ENCODE measurements around the gene NPAS2. TPM values are rescaled to one million over a fixed set of nuclear protein-coding genes. Genes with fewer than 3 reads are reported as not detected.

Gene NPAS2
- polyA plus RNA-seq, 1 donor (not counting 4 experiments of a cell fraction or from before 2014, with no cell fraction given), result 17.7 TPM

GRCh38 chr2:100945433-100945740 is 125.4 kb downstream of the NPAS2 start:
- H3K9ac ChIP-seq (ENCODE audit: control insufficient read depth, extremely low read depth, insufficient read depth, low read length), result no peak overlapping the region
- H3K4me3 ChIP-seq (ENCODE audit: control insufficient read depth in 2 of 3, extremely low read depth in 1 of 3, insufficient read depth in 2 of 3, low read depth in 1 of 3, low read length in 3 of 3), result no peak overlapping the region
- H3K4me2 ChIP-seq (ENCODE audit: control insufficient read depth, extremely low read depth, insufficient read depth, low read depth, low read length), result no peak overlapping the region
- H4K20me1 ChIP-seq (ENCODE audit: control insufficient read depth, extremely low read depth, insufficient read depth, low read length), result no peaks in the 10 kb centered on the region
- H3K79me2 ChIP-seq (ENCODE audit: control insufficient read depth, insufficient read depth, low read length), result no peaks in the 10 kb centered on the region
- DNase-seq (ENCODE audit: low read depth, low spot score), result no peak
- TF ChIP-seq CTCF (optimal IDR thresholded peaks at IDR 0.05 in 1 of 3, IDR thresholded peaks at IDR 0.05 in 1 of 3, conservative IDR thresholded peaks at IDR 0.05 in 1 of 3; ENCODE audit: extremely low read depth in 1 of 3, insufficient read depth in 2 of 3, low read length in 3 of 3) (no peak), EZH2 (IDR thresholded peaks at IDR 0.05; ENCODE audit: low read length) (no peak)
- H3K27ac ChIP-seq (ENCODE audit: control insufficient read depth, insufficient read depth, low read length), result no peak overlapping the region
- dilution Hi-C loops (cut with MboI; ENCODE audit: extremely low pct_ligation_motif_present, low sequenced_read_pairs), result no loop called here
- no peaks in the 10 kb centered on the region for H3K4me1 ChIP-seq (ENCODE audit: control insufficient read depth, extremely low read depth, insufficient read depth, low read length)
- no peak for FAIRE-seq
- peaks cover 0 to 29% of the 10 kb centered on the region in 2 experiments for H3K36me3 ChIP-seq (ENCODE audit: control insufficient read depth in 2 of 2, extremely low read depth in 1 of 2, insufficient read depth in 2 of 2, low read length in 2 of 2)
- no peaks in the 10 kb centered on the region for H3K9me3 ChIP-seq (ENCODE audit: control insufficient read depth, low read depth, low read length)
- H3K27me3 ChIP-seq (ENCODE audit: control insufficient read depth, extremely low read depth, insufficient read depth, low read length), result no peaks in the 10 kb centered on the region
- H2AFZ ChIP-seq (ENCODE audit: control insufficient read depth, low read length), result no peak overlapping the region
- H3K9me1 ChIP-seq (ENCODE audit: control insufficient read depth, extremely low read depth, insufficient read depth, low read length), result no peaks in the 10 kb centered on the region

GRCh38 chr2:100945930-100946607 is 126.1 kb downstream of the NPAS2 start:
- Histone ChIP-seq H2AFZ (ENCODE audit: control insufficient read depth, low read length) (no peak overlapping the region), H3K27ac (ENCODE audit: control insufficient read depth, insufficient read depth, low read length) (no peak overlapping the region), H3K4me2 (ENCODE audit: control insufficient read depth, extremely low read depth, insufficient read depth, low read depth, low read length) (no peak overlapping the region), H3K79me2 (ENCODE audit: control insufficient read depth, insufficient read depth, low read length) (no peaks in the 10 kb centered on the region), H3K9me3 (ENCODE audit: control insufficient read depth, low read depth, low read length) (no peaks in the 10 kb centered on the region), H3K36me3 (ENCODE audit: control insufficient read depth in 2 of 2, extremely low read depth in 1 of 2, insufficient read depth in 2 of 2, low read length in 2 of 2) (peaks cover 0 to 28% of the 10 kb centered on the region in 2 experiments), H3K4me3 (ENCODE audit: control insufficient read depth in 2 of 3, extremely low read depth in 1 of 3, insufficient read depth in 2 of 3, low read depth in 1 of 3, low read length in 3 of 3) (no peak overlapping the region), H4K20me1 (ENCODE audit: control insufficient read depth, extremely low read depth, insufficient read depth, low read length) (no peaks in the 10 kb centered on the region), H3K9ac (ENCODE audit: control insufficient read depth, extremely low read depth, insufficient read depth, low read length) (no peak overlapping the region), H3K9me1 (ENCODE audit: control insufficient read depth, extremely low read depth, insufficient read depth, low read length) (no peaks in the 10 kb centered on the region), H3K27me3 (ENCODE audit: control insufficient read depth, extremely low read depth, insufficient read depth, low read length) (no peaks in the 10 kb centered on the region), H3K4me1 (ENCODE audit: control insufficient read depth, extremely low read depth, insufficient read depth, low read length) (no peaks in the 10 kb centered on the region)
- no peak for DNase-seq (ENCODE audit: low read depth, low spot score)
- no peak for FAIRE-seq
- dilution Hi-C loops (cut with MboI; ENCODE audit: extremely low pct_ligation_motif_present, low sequenced_read_pairs), result no loop called here
- TF ChIP-seq CTCF (optimal IDR thresholded peaks at IDR 0.05 in 1 of 3, IDR thresholded peaks at IDR 0.05 in 1 of 3, conservative IDR thresholded peaks at IDR 0.05 in 1 of 3; ENCODE audit: extremely low read depth in 1 of 3, insufficient read depth in 2 of 3, low read length in 3 of 3) (no peak), EZH2 (IDR thresholded peaks at IDR 0.05; ENCODE audit: low read length) (no peak)

All from keratinocyte (primary cell).